GM10248 (cell line): ENCODE results near the gene ZBTB7C.

Experiments used
- CTCF ChIA-PET: fragments of 300-600 bp; sonication (Branson Sonifier 250); formaldehyde crosslinking; extraction: SDS; loops from one replicate; lab custom pipeline; 2021; ENCODE audit warnings: antibody characterized with exemption; lab: Yijun Ruan, JAX
- POLR2A ChIA-PET: fragments of 350-650 bp; sonication (Branson Sonifier 250); formaldehyde crosslinking; extraction: SDS; loops from one replicate; lab custom pipeline; 2020; ENCODE audit warnings: antibody characterized with exemption; lab: Yijun Ruan, JAX
- DNase-seq: peaks from one replicate; pipeline ENCODE4 v3.0.0; 2012; ENCODE audit errors: extremely low spot score
- TF ChIP-seq, protein P1 (sequence below): IDR thresholded peaks from 2 replicates; pipeline ENCODE4 v1.5.1; 2012; ENCODE audit warnings: mild to moderate bottlenecking, low read depth; ENCODE audit errors: extremely low read depth, missing control alignments, control extremely low read depth

ZBTB7C gene

GRCh38 chr18:48330016-48330991, 78.9 kb downstream of the ZBTB7C start:
- ChIA-PET POLR2A (no interaction called here), CTCF (interaction anchor here (0.8 kb wide), 1 partner anchor 9 kb away, joined by 4 read pairs; no protein-coding TSS in a partner anchor)
- TF ChIP-seq, protein P1, sequence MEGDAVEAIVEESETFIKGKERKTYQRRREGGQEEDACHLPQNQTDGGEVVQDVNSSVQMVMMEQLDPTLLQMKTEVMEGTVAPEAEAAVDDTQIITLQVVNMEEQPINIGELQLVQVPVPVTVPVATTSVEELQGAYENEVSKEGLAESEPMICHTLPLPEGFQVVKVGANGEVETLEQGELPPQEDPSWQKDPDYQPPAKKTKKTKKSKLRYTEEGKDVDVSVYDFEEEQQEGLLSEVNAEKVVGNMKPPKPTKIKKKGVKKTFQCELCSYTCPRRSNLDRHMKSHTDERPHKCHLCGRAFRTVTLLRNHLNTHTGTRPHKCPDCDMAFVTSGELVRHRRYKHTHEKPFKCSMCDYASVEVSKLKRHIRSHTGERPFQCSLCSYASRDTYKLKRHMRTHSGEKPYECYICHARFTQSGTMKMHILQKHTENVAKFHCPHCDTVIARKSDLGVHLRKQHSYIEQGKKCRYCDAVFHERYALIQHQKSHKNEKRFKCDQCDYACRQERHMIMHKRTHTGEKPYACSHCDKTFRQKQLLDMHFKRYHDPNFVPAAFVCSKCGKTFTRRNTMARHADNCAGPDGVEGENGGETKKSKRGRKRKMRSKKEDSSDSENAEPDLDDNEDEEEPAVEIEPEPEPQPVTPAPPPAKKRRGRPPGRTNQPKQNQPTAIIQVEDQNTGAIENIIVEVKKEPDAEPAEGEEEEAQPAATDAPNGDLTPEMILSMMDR = no peak
- no peak for DNase-seq

DNA sequence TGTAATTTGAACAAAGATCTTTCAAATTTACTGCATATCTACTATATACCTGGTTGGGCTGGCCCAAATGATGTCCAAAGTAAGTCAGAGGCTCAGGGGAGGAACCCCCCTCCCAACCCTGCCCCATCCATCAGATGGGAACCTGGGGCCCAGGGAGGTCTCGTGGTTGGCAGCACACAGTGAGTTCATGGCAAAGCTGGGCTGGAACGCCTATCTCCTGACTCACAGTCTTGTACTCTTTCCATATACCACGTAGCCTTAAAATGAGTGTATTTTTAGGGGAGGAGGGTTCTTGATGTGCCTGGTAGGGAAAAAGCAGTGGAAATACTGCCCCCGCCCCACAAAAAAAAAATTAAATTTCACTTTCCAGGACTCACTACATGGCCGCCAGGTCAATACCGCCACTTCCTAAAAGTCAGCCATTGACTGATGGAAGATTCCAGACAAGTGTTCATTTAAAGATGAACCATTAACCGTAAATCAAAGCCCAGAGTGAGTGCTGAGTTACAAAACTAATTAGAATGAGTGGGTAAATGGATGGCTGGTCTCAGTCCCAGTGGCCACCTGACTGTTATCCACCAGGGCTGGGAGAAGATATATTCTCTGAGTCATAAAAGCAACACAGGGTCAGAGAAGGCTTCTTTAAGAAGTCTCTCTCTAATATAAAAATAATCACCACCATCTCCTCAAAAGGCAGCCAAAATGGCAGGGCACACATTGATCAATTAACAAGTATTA, 80.5 kb downstream of the ZBTB7C start:
- TF ChIP-seq, protein P1 = no peak
- POLR2A ChIA-PET = no interaction called here
- DNase-seq = no peak
- CTCF ChIA-PET = no interaction called here

DNA sequence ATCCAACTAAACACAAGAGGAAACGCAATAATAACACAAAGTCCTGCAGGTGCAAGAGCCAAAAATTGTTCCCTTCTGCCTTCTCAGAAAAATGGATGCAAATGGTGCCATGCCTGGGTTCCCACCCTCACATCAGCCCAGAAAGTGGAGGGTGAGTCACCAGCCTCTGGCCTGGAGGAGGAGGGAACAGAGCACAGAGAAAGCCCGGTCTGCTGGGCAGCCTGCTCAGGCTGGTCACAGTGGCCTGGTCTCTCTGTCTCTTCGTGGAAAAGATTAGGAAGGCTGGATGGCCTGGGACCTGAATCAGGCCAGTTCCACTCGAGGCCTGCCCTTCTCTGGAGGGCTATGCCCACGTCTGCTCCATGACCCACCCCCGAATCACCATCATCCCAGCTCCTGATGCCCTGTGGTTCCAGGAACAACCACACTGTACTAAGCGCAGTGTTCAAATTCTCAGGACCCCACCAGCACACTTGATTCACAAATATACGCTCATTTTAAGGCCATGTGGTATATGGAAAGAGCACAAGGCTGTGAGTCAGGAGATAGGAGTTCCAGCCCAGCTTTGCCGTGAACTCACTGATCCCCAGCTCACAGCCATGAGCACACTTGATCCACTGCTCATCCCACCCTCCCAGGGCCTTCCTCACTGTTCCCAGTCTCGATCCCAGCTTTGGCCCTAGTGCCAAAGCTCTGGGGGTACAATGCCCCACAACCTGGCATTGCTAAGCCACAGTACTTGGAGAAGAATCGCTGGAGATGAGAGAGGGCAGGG, 82.1 kb downstream of the ZBTB7C start:
- CTCF ChIA-PET = no interaction called here
- POLR2A ChIA-PET = no interaction called here

DNA sequence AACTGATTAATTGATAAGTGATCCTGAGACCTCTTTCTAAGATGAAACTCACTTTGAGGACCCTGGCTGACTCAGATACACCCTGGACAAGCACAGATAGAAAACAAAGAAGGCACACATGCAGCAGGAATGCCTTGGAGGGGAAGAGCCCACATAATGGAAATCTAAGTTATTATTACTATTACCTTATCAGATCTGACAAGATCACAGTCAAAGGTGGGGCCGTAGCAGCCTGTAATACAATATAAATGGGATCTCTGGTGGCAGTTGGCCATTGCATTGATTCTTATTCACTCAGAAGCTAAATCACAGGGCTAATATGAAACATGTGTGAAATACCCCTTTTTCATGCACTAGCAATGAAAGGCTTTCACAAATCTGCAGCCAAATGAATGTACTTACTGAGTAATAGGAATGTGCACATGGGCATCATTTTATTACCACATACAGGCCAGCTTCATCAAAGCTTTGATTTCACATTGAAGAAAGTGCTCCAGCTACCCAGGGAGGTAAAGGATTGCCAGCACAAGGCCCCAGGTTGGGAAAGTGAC, 84.0 kb downstream of the ZBTB7C start:
- ChIA-PET CTCF (no interaction called here), POLR2A (no interaction called here)
- TF ChIP-seq, protein P1 = no peak
- no peak for DNase-seq

More for the DNA sequence above, 82.1 kb downstream of the ZBTB7C start:
- no peak for DNase-seq
- TF ChIP-seq, protein P1 = no peak

DNA sequence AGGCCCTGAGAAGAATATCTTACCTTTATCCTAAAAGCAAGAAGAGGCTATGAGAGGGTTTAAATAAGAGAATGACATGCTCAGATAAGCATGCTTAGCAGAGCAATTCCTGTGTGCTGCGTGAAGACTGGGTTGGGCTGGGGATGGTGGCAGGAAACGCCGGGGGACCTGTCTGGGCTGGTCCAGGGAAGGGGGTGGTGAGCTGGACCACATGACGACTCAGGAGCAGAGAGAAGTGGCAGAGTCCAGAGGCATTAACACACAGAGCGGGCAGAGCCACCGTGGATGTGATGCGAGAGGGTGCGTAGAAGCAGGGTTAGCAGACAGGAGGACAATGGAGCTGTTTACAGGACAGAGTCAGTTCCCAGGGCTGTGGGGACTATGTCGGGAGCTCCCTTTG, 84.5 kb downstream of the ZBTB7C start:
- DNase-seq = no peak
- POLR2A ChIA-PET = no interaction called here
- TF ChIP-seq, protein P1 = no peak
- CTCF ChIA-PET = no interaction called here
